Endothelial cell of umbilical vein (primary cell): ENCODE results near the gene PPM1H. TPM values are rescaled to one million over a fixed set of nuclear protein-coding genes. Genes with fewer than 3 reads are reported as not detected.

Experiments
- BruUV-seq: library from RNA; stranded (reverse); fragments of 400-500 nt; replicated peaks from 2 replicates; lab custom pipeline; 2021; lab: Mats Ljungman, UMichigan
- CTCF ChIA-PET: fragments of 300-600, 350-600 bp; sonication (Branson Sonifier 250); formaldehyde crosslinking; loops from one replicate; lab custom pipeline; 2021; ENCODE audit warnings: antibody characterized with exemption, inconsistent platforms; lab: Charles Lee
- POLR2A ChIA-PET: fragments of 300-600, 350-600 bp; sonication (Branson Sonifier 250); formaldehyde crosslinking; loops from one replicate; lab custom pipeline; 2021; ENCODE audit warnings: antibody characterized with exemption, inconsistent platforms; lab: Charles Lee
- DNase-seq: peaks from one replicate; pipeline ENCODE4 v3.0.0-alpha.2; 2011; ENCODE audit warnings: low read depth, low spot score
- FAIRE-seq: peaks from 2 replicates; lab custom pipeline; 2011; peaks lifted over from hg19 to GRCh38; lab: Jason Lieb, UNC
- H2AFZ ChIP-seq: 2 replicates; pipeline ENCODE4 v1.6.0; 2012; ENCODE audit warnings: low read depth, low read length, control low read depth, inconsistent platforms
- H3K27ac ChIP-seq: 2 replicates; pipeline ENCODE4 v1.5.1; 2011; ENCODE audit warnings: low read depth, mild to moderate bottlenecking, control low read depth, low read length, moderate library complexity; ENCODE audit not compliant: insufficient read depth
- H3K27me3 ChIP-seq, 2 experiments: 2 replicates each; pipeline versions ENCODE4 v1.6.0 to v1.6.1; 2011; ENCODE audit warnings: low read length in 2 of 2, mixed read lengths in 1 of 2; ENCODE audit not compliant: control insufficient read depth in 2 of 2, insufficient read depth in 2 of 2
- H3K36me3 ChIP-seq, 2 experiments: 2 replicates in 1 of 2; 3 replicates in 1 of 2; pipeline ENCODE4 v1.5.1; 2011; ENCODE audit warnings: low read length in 2 of 2, mild to moderate bottlenecking in 1 of 2, moderate library complexity in 1 of 2; ENCODE audit not compliant: control insufficient read depth in 2 of 2, insufficient read depth in 2 of 2; ENCODE audit errors: extremely low read depth in 1 of 2
- H3K4me1 ChIP-seq: 3 replicates; pipeline ENCODE4 v1.5.1; 2011; ENCODE audit warnings: mild to moderate bottlenecking, low read length; ENCODE audit not compliant: control insufficient read depth, insufficient read depth; ENCODE audit errors: extremely low read depth
- H3K4me2 ChIP-seq: 2 replicates; pipeline ENCODE4 v1.6.1; 2011; ENCODE audit warnings: low read length, control low read depth, mixed read lengths; ENCODE audit not compliant: insufficient read depth
- H3K4me3 ChIP-seq, 3 experiments: fragments of 200-600 bp in 1 of 3; sonication (generic), shearing (Covaris generic) in 1 of 3; replicated peaks in 1 of 3; 2 replicates each; pipeline ENCODE4 v1.5.1; 2011 to 2016; ENCODE audit warnings: control low read depth in 3 of 3, low read length in 3 of 3, mild to moderate bottlenecking in 2 of 3, inconsistent platforms in 1 of 3, low read depth in 1 of 3, moderate library complexity in 1 of 3; ENCODE audit not compliant: insufficient read depth in 1 of 3
- H3K79me2 ChIP-seq: 2 replicates; pipeline ENCODE4 v1.6.0; 2012; ENCODE audit warnings: low read length, inconsistent platforms; ENCODE audit not compliant: control insufficient read depth, insufficient read depth
- H3K9ac ChIP-seq: replicated peaks from 2 replicates; pipeline ENCODE3; 2011; ENCODE audit warnings: low read length, control low read depth; ENCODE audit not compliant: insufficient read depth; ENCODE audit errors: extremely low read depth
- H3K9me1 ChIP-seq: replicated peaks from 3 replicates; pipeline ENCODE4 v1.6.0; 2011; ENCODE audit warnings: mild to moderate bottlenecking, low read length; ENCODE audit not compliant: control insufficient read depth, insufficient read depth; ENCODE audit errors: extremely low read depth
- H3K9me3 ChIP-seq: replicated peaks from 2 replicates; pipeline ENCODE4 v1.5.1; 2012; ENCODE audit warnings: low read length, inconsistent platforms; ENCODE audit not compliant: control insufficient read depth, insufficient read depth
- H4K20me1 ChIP-seq: replicated peaks from 2 replicates; pipeline ENCODE3; 2011; ENCODE audit warnings: mild to moderate bottlenecking, low read length; ENCODE audit not compliant: control insufficient read depth, insufficient read depth; ENCODE audit errors: extremely low read depth
- CTCF ChIP-seq, 2 donors: IDR thresholded peaks; 1 replicate in 1 of 2; 2 replicates in 1 of 2; pipeline ENCODE4 v1.5.1; 2011; ENCODE audit warnings: low read length in 2 of 2, mild to moderate bottlenecking in 2 of 2, moderate library complexity in 2 of 2, control low read depth in 1 of 2, inconsistent platforms in 1 of 2, low read depth in 1 of 2; ENCODE audit not compliant: insufficient read depth in 1 of 2; ENCODE audit errors: extremely low read depth in 1 of 2
- EZH2 ChIP-seq: IDR thresholded peaks from 2 replicates; pipeline ENCODE4 v1.6.1; 2012; ENCODE audit warnings: borderline replicate concordance, low read depth, mild to moderate bottlenecking, moderate library complexity, low read length, inconsistent platforms; ENCODE audit not compliant: severe bottlenecking
- FOS ChIP-seq: IDR thresholded peaks from 2 replicates; pipeline ENCODE4 v1.6.1; 2011; ENCODE audit warnings: mild to moderate bottlenecking, low read length, moderate library complexity, borderline replicate concordance; ENCODE audit not compliant: insufficient read depth
- GATA2 ChIP-seq: IDR thresholded peaks from 2 replicates; pipeline ENCODE4 v1.7.0; 2011; ENCODE audit warnings: low read depth, mild to moderate bottlenecking, moderate library complexity, mixed read lengths, low read length; ENCODE audit not compliant: insufficient read length, insufficient read depth
- JUN ChIP-seq: IDR thresholded peaks from 2 replicates; pipeline ENCODE4 v1.6.1; 2011; ENCODE audit warnings: borderline replicate concordance, low read depth; ENCODE audit not compliant: insufficient read length, insufficient read depth
- POLR2A ChIP-seq: IDR thresholded peaks from 2 replicates; pipeline ENCODE4 v1.6.1; 2012; ENCODE audit warnings: low read depth, mild to moderate bottlenecking, control low read depth, low read length
- POLR2AphosphoS5 ChIP-seq: IDR thresholded peaks from 2 replicates; pipeline ENCODE4 v1.6.1; 2012; ENCODE audit warnings: low read depth, mild to moderate bottlenecking, control low read depth, low read length, moderate library complexity; ENCODE audit not compliant: insufficient read depth
- dilution Hi-C: fragments of 300-500 bp; cut with MboI; formaldehyde crosslinking; loops from one replicate; pipeline ENCODE4 v1.15.0; 2019; ENCODE audit warnings: low sequenced_read_pairs; ENCODE audit not compliant: extremely low pct_ligation_motif_present
- intact Hi-C: fragments of 100-400 bp; cut with micrococcal nuclease; formaldehyde crosslinking; loops from one replicate; pipeline ENCODE4 v1.10.0; 2022
- polyA plus RNA-seq, 4 experiments: library from polyadenylated mRNA; depleted of rRNA in 3 of 4; stranded (reverse) in 3 of 4; unstranded in 1 of 4; fragments of >200 nt; gene quantifications; 2 replicates each; pipeline versions ENCODE4 v1.2.1 to v1.2.3, GENCODE V29; 2011 to 2012; ENCODE audit warnings: missing spikeins in 1 of 4
- total RNA-seq: library from RNA; stranded (reverse); gene quantifications from 2 replicates; pipeline ENCODE4 v1.2.3, GENCODE V29; 2021
- TF ChIP-seq, protein P1 (sequence below): IDR thresholded peaks from 2 replicates; pipeline ENCODE4 v1.6.1; 2011; ENCODE audit not compliant: insufficient read depth, insufficient read length

The PPM1H gene
- total and polyA plus RNA-seq, 2 donors (not counting 3 experiments of a cell fraction or from before 2014, with no cell fraction given): 1.0 to 7.2 TPM

GRCh38 chr12:62805517-62805916, 129.4 kb downstream of the PPM1H start:
- FAIRE-seq (no peak), DNase-seq (no peak)
- Histone ChIP-seq H4K20me1 (no peaks in the 10 kb centered on the region), H3K27ac (no peak overlapping the region), H3K9me3 (no peaks in the 10 kb centered on the region), H3K79me2 (no peaks in the 10 kb centered on the region), H3K9me1 (no peaks in the 10 kb centered on the region), H2AFZ (no peak overlapping the region), H3K4me3 (no peak overlapping the region), H3K4me2 (no peak overlapping the region), H3K4me1 (no peaks in the 10 kb centered on the region), H3K36me3 (no peaks in the 10 kb centered on the region), H3K9ac (no peak overlapping the region), H3K27me3 (no peaks in the 10 kb centered on the region)
- POLR2A ChIA-PET: no interaction called here
- BruUV-seq: no TSS peak
- dilution Hi-C loops (no loop called here), intact Hi-C loops (no loop called here)
- CTCF ChIA-PET: interaction anchor here (1.2 kb wide), 1 partner anchor 263 kb away, joined by 4 read pairs; no protein-coding TSS in a partner anchor
- TF ChIP-seq CTCF (IDR thresholded peaks at IDR 0.05; ENCODE audit: extremely low read depth in 1 of 2, insufficient read depth in 1 of 2, low read depth in 1 of 2, low read length in 2 of 2) (no peak), POLR2AphosphoS5 (no peak), FOS (no peak), EZH2 (no peak), JUN (no peak), GATA2 (no peak), POLR2A (no peak)
- TF ChIP-seq, protein P1, sequence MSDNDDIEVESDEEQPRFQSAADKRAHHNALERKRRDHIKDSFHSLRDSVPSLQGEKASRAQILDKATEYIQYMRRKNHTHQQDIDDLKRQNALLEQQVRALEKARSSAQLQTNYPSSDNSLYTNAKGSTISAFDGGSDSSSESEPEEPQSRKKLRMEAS: no peak
